HG02870 (cell line): Measurements from ENCODE around the gene ST8SIA4.
A peak's percentile ranks its signal among the peaks of the same experiment; 100 is the strongest.

ENCODE experiments used
- ATAC-seq: cut with Tn5 transposase; IDR thresholded peaks from one replicate; pipeline ENCODE4 v1.9.1; 2021; ENCODE audit warnings: mild to moderate bottlenecking, moderate library complexity; ENCODE audit not compliant: unreplicated experiment

ST8SIA4 gene

GRCh38 chr5:100872408-100873190 lies 30.5 kb downstream of the ST8SIA4 start:
- ATAC-seq: peak; percentile 54

GRCh38 chr5:100867039-100867562 lies 36.0 kb downstream of the ST8SIA4 start:
- ATAC-seq: no peak

- no peak for ATAC-seq
Measured at GRCh38 chr5:100864931-100865330, 38.2 kb downstream of the ST8SIA4 start.

- ATAC-seq: no peak
Measured at GRCh38 chr5:100863739-100864138, 39.3 kb downstream of the ST8SIA4 start.

GRCh38 chr5:100861148-100861547 lies 41.9 kb downstream of the ST8SIA4 start:
- peak; percentile 52 for ATAC-seq

- peak; percentile 50 for ATAC-seq
Measured at GRCh38 chr5:100860407-100860806, 42.7 kb downstream of the ST8SIA4 start.

GRCh38 chr5:100858987-100859545 lies 44.0 kb downstream of the ST8SIA4 start:
- ATAC-seq: no peak

GRCh38 chr5:100856462-100856861 lies 46.6 kb downstream of the ST8SIA4 start:
- ATAC-seq: no peak

- no peak for ATAC-seq
Measured at GRCh38 chr5:100855937-100856430, 47.1 kb downstream of the ST8SIA4 start.

GRCh38 chr5:100855295-100855694 lies 47.8 kb downstream of the ST8SIA4 start:
- ATAC-seq: no peak

GRCh38 chr5:100854591-100854990 lies 48.5 kb downstream of the ST8SIA4 start:
- ATAC-seq: no peak

- no peak for ATAC-seq
Measured at GRCh38 chr5:100853582-100853981, 49.5 kb downstream of the ST8SIA4 start.

- peak; percentile 94 for ATAC-seq
Measured at GRCh38 chr5:100852988-100853449, 50.1 kb downstream of the ST8SIA4 start.

- no peak for ATAC-seq
Measured at GRCh38 chr5:100852051-100852450, 51.0 kb downstream of the ST8SIA4 start.

GRCh38 chr5:100846772-100847171 lies 56.3 kb downstream of the ST8SIA4 start:
- ATAC-seq: no peak

GRCh38 chr5:100842080-100842479 lies 61.0 kb downstream of the ST8SIA4 start:
- ATAC-seq: no peak

GRCh38 chr5:100841358-100842076 lies 61.6 kb downstream of the ST8SIA4 start:
- ATAC-seq: peak; percentile 33

- ATAC-seq: no peak
Measured at GRCh38 chr5:100840789-100841188, 62.3 kb downstream of the ST8SIA4 start.

- ATAC-seq: peak; percentile 84
Measured at GRCh38 chr5:100840370-100840769, 62.7 kb downstream of the ST8SIA4 start.

- peak; percentile 34 for ATAC-seq
Measured at GRCh38 chr5:100838048-100838473, 65.0 kb downstream of the ST8SIA4 start.

- no peak for ATAC-seq
Measured at GRCh38 chr5:100834519-100834918, 68.6 kb downstream of the ST8SIA4 start.
